ENCODE measurements around the gene FAM111A. TPM values are rescaled to one million over a fixed set of nuclear protein-coding genes. Genes with fewer than 3 reads are reported as not detected.

FAM111A gene
- polyA plus RNA-seq, 3 donors, result 47.8 to 57.2 (median 54.6) TPM

- no peak for DNase-seq (ENCODE audit: low read depth in 3 of 3, low spot score in 2 of 3)
Observed at GRCh38 chr11:59196777-59197176, 54.1 kb downstream of the FAM111A start.

- no peak for DNase-seq (ENCODE audit: low read depth in 3 of 3, low spot score in 2 of 3)
Observed at GRCh38 chr11:59197991-59198390, 55.3 kb downstream of the FAM111A start.

GRCh38 chr11:59198726-59199125 lies 56.1 kb downstream of the FAM111A start:
- no peak for DNase-seq (ENCODE audit: low read depth in 3 of 3, low spot score in 2 of 3)

- DNase-seq (ENCODE audit: low read depth in 3 of 3, low spot score in 2 of 3), result no peak
Observed at GRCh38 chr11:59199546-59200422, 57.1 kb downstream of the FAM111A start.

- DNase-seq (ENCODE audit: low read depth in 3 of 3, low spot score in 2 of 3), result no peak
Observed at GRCh38 chr11:59200423-59200746, 57.7 kb downstream of the FAM111A start.

GRCh38 chr11:59201353-59201752 lies 58.7 kb downstream of the FAM111A start:
- DNase-seq (ENCODE audit: low read depth in 3 of 3, low spot score in 2 of 3), result no peak

Other genes with a start within 250 kb of the FAM111A start
- gene GLYATL1, start 203.4 kb upstream of the FAM111A start, polyA plus RNA-seq (ENCODE audit: insufficient read length in 3 of 3), result 100 to 1,000 TPM; 137 to 259 (median 213) TPM
- not detected for gene GLYATL1B, start 56.5 kb upstream of the FAM111A start, polyA plus RNA-seq (ENCODE audit: insufficient read length in 3 of 3)
- gene FAM111B, start 35.6 kb upstream of the FAM111A start, polyA plus RNA-seq (ENCODE audit: insufficient read length in 3 of 3), result 10 to 100 TPM; 13.2 to 16.8 (median 15.4) TPM
- gene DTX4, start 29.3 kb downstream of the FAM111A start, polyA plus RNA-seq (ENCODE audit: insufficient read length in 3 of 3), result 10 to 100 TPM; 43.0 to 47.5 (median 43.4) TPM
- gene MPEG1, start 70.1 kb downstream of the FAM111A start, polyA plus RNA-seq (ENCODE audit: insufficient read length in 3 of 3), result 10 to 100 TPM in 1 of 3 donors, 1 to 10 TPM in 2; 9.3 to 11.1 (median 9.4) TPM
- gene OR5AN1, start 216.0 kb downstream of the FAM111A start, polyA plus RNA-seq (ENCODE audit: insufficient read length in 3 of 3), result not detected